ENCODE data around the gene ZNF827.

DNA sequence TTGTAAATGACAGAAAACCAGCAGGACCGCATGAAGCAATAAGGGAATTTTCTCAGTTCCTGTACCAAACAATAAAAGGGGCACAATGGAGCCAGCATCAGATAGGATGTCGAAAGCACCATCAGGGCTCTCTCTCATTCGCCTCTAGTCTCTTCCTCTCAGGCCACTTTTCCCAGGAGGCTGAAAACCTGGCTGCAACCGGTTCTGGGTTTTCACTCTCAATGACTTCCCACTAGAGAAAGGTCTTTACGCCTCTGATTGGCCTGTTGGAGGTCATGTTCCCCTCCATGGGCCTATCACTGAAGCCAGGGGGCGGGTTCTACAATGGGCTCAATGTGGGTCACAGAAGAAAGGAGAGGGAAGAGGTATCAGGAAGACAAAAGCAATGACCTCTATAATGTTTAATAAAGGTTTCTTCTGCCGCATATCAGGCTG, 29.3 kb downstream of the ZNF827 start:
- TF ChIP-seq, protein P1, sequence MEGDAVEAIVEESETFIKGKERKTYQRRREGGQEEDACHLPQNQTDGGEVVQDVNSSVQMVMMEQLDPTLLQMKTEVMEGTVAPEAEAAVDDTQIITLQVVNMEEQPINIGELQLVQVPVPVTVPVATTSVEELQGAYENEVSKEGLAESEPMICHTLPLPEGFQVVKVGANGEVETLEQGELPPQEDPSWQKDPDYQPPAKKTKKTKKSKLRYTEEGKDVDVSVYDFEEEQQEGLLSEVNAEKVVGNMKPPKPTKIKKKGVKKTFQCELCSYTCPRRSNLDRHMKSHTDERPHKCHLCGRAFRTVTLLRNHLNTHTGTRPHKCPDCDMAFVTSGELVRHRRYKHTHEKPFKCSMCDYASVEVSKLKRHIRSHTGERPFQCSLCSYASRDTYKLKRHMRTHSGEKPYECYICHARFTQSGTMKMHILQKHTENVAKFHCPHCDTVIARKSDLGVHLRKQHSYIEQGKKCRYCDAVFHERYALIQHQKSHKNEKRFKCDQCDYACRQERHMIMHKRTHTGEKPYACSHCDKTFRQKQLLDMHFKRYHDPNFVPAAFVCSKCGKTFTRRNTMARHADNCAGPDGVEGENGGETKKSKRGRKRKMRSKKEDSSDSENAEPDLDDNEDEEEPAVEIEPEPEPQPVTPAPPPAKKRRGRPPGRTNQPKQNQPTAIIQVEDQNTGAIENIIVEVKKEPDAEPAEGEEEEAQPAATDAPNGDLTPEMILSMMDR (conservative IDR thresholded peaks at IDR 0.05; ENCODE audit: low read length): no peak
- TF ChIP-seq EZH2phosphoT487 (IDR thresholded peaks at IDR 0.05; ENCODE audit: borderline replicate concordance): no peak

All from Loucy (cell line).